OCI-LY7 (cell line): ENCODE results near the gene PHACTR1.

ENCODE experiments used
- EZH2phosphoT487 ChIP-seq: fragments of 200-600 bp; sonication (generic); IDR thresholded peaks from 2 replicates; pipeline ENCODE4 v1.6.1; 2018; ENCODE audit warnings: low read depth, borderline replicate concordance, mild to moderate bottlenecking, mixed run types, antibody characterized with exemption, low read length, moderate library complexity, mixed read lengths
- TF ChIP-seq, protein P1 (sequence below): fragments of 200-600 bp; sonication (generic); conservative IDR thresholded peaks from 2 replicates; pipeline ENCODE4 v1.5.1; 2014; ENCODE audit warnings: mild to moderate bottlenecking, antibody characterized with exemption, low read length, moderate library complexity, mixed read lengths

DNA sequence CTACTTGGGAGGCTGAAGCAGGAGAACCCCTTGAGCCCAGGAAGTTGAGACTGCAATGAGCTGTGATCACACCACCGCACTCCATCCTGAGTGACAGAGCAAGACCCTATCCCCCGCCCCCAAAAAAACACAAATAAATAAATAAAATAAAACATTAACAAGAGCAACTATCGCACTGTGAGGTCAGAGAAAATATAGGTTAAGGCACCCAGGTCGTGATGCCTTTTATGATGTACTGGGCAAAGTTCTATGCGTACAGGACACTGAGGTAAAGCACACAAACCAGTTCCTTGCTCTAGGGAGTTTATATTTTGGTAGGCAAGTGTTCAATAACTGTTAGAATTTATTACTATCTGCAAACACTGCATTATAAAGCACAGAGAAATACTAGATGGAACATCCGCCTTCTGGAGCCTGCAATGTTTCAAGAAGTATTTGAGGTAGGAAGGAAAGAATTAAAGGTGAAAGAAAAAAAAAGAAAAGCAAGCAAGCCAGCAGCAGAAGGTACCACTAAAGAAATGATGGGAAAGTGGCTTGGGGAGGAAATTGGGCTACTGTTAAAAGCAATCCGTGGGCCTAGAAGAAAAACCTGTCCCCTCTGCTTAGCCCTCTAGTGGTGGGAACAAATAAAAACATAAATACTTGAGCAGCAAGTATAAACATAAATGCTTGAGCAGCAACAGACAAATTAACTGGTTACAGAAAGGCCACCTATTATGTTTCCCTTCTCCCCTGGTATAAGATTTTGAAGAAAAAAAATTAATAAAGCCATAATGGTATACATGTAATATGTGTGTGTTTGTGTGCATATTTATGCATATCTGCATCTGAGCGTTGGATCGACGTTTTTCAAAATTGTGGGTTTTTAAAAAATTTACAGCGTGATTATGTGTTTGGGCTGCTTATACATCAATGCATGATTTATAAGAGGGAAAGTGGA, 128.0 kb downstream of the PHACTR1 start:
- TF ChIP-seq, protein P1, sequence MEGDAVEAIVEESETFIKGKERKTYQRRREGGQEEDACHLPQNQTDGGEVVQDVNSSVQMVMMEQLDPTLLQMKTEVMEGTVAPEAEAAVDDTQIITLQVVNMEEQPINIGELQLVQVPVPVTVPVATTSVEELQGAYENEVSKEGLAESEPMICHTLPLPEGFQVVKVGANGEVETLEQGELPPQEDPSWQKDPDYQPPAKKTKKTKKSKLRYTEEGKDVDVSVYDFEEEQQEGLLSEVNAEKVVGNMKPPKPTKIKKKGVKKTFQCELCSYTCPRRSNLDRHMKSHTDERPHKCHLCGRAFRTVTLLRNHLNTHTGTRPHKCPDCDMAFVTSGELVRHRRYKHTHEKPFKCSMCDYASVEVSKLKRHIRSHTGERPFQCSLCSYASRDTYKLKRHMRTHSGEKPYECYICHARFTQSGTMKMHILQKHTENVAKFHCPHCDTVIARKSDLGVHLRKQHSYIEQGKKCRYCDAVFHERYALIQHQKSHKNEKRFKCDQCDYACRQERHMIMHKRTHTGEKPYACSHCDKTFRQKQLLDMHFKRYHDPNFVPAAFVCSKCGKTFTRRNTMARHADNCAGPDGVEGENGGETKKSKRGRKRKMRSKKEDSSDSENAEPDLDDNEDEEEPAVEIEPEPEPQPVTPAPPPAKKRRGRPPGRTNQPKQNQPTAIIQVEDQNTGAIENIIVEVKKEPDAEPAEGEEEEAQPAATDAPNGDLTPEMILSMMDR, result peak; percentile 84
- no peak for TF ChIP-seq EZH2phosphoT487
